Lung (tissue), 12 donors: ENCODE measurements around the gene SEMG1. TPM values are rescaled to one million over a fixed set of nuclear protein-coding genes. Genes with fewer than 3 reads are reported as not detected.
A peak's percentile ranks its signal among the peaks of the same experiment; 100 is the strongest.

Experiments
- ATAC-seq: fragments of 200-7000 bp; cut with Tn5 transposase; one replicate; pipeline ENCODE4 v1.9.1; 2020; ENCODE audit warnings: moderate number of reproducible peaks; ENCODE audit not compliant: insufficient read depth, low FRiP score
- DNase-seq, 3 donors: peaks; one replicate each; pipeline ENCODE4 v3.0.0-alpha.2; 2013 to 2017
- H3K27ac ChIP-seq, 2 donors: one replicate each; pipeline ENCODE4 v1.5.1; 2013; ENCODE audit warnings: mild to moderate bottlenecking in 2 of 2, moderate library complexity in 2 of 2, control low read depth in 1 of 2, inconsistent platforms in 1 of 2, low read depth in 1 of 2, low read length in 1 of 2
- H3K27me3 ChIP-seq, 3 donors: one replicate each; pipeline ENCODE4 v1.5.1; 2013; ENCODE audit warnings: low read length in 2 of 3; ENCODE audit not compliant: control insufficient read depth in 3 of 3, insufficient read depth in 3 of 3
- H3K36me3 ChIP-seq, 4 donors: one replicate each; pipeline ENCODE4 v1.5.1; 2013; ENCODE audit warnings: low read length in 4 of 4, mild to moderate bottlenecking in 1 of 4, moderate library complexity in 1 of 4; ENCODE audit not compliant: control insufficient read depth in 4 of 4, insufficient read depth in 4 of 4
- H3K4me1 ChIP-seq, 5 donors: one replicate each; pipeline ENCODE4 v1.5.1; 2013; ENCODE audit warnings: low read length in 5 of 5, mild to moderate bottlenecking in 2 of 5, moderate library complexity in 1 of 5; ENCODE audit not compliant: control insufficient read depth in 5 of 5, insufficient read depth in 5 of 5
- H3K4me3 ChIP-seq: one replicate; pipeline ENCODE4 v1.5.1; 2013; ENCODE audit warnings: mild to moderate bottlenecking, control low read depth, moderate library complexity
- H3K9ac ChIP-seq, 2 donors: one replicate each; pipeline ENCODE4 v1.5.1; 2013; ENCODE audit warnings: low read length in 2 of 2, control low read depth in 1 of 2; ENCODE audit not compliant: insufficient read depth in 1 of 2
- H3K9me3 ChIP-seq, 4 donors: one replicate each; pipeline ENCODE4 v1.5.1; 2013; ENCODE audit warnings: low read length in 3 of 4, mild to moderate bottlenecking in 1 of 4, moderate library complexity in 1 of 4; ENCODE audit not compliant: control insufficient read depth in 4 of 4, insufficient read depth in 3 of 4
- CTCF ChIP-seq: IDR thresholded peaks from 2 replicates; pipeline ENCODE4 v1.5.1; 2012; ENCODE audit warnings: mild to moderate bottlenecking; ENCODE audit errors: control extremely low read depth, extremely low read depth
- WGBS, 2 donors: extraction: QIAGEN DNeasy Blood & Tissue Kit; methylation state at CpG; one replicate each; pipeline ENCODE4 v1.1.7; 2013; 5-methylcytosine and 5-hydroxymethylcytosine counted together
- polyA plus RNA-seq, 2 donors: library from polyadenylated mRNA; stranded (reverse); fragments of 200-250 nt; gene quantifications; one replicate each; pipeline ENCODE4 v1.2.1, GENCODE V29; 2013
- total RNA-seq, 2 donors: library from RNA; depleted of rRNA in 1 of 2; stranded (reverse); fragments of >200 nt in 1 of 2; gene quantifications; one replicate each; pipeline ENCODE4 v1.2.1, GENCODE V29; 2014 to 2021
- donor health status: control.
- donor health status: control.
- donor health status: Bipolar disorder and iron deficiency.
- donor health status: healthy.
- donor health status: DM: yes; HTN: yes; CAD: no.

SEMG1 gene
- total and polyA plus RNA-seq, 4 donors: 0.14 TPM; not detected in 3

- no peak for DNase-seq
- TF ChIP-seq CTCF: no peak
- Histone ChIP-seq H3K9me3 (peaks cover 0 to 4% (median 2%) of the 10 kb centered on the region in 4 donors), H3K36me3 (no peaks in the 10 kb centered on the region), H3K4me3 (no peak overlapping the region), H3K4me1 (no peaks in the 10 kb centered on the region), H3K27me3 (no peaks in the 10 kb centered on the region), H3K9ac (no peak overlapping the region), H3K27ac (no peak overlapping the region)
- WGBS, 2 donors: 85 to 93% methylated on average over 1 of the region's 1 CpG
- no peak for ATAC-seq
These were observed 41.9 kb upstream of the SEMG1 start for GRCh38 chr20:45164906-45165305.

- no peak overlapping the region for H3K9ac ChIP-seq
- H3K9me3 ChIP-seq: no peaks in the 10 kb centered on the region
- H3K27me3 ChIP-seq: no peaks in the 10 kb centered on the region
- H3K4me3 ChIP-seq: no peak overlapping the region
- ATAC-seq (no peak), DNase-seq (no peak)
- 15 to 21% methylated on average over 1 of the region's 1 CpG for WGBS, 2 donors
- no peak for TF ChIP-seq CTCF
- no peaks in the 10 kb centered on the region for H3K4me1 ChIP-seq
- H3K27ac ChIP-seq: no peak overlapping the region
- H3K36me3 ChIP-seq: no peaks in the 10 kb centered on the region
These were observed 33.3 kb upstream of the SEMG1 start for GRCh38 chr20:45173522-45173921.

- no peaks in the 10 kb centered on the region for H3K36me3 ChIP-seq
- no peak within 1 kb of the TSS for H3K9ac ChIP-seq
- TF ChIP-seq CTCF: no peak
- DNase-seq: no peak
- H3K4me1 ChIP-seq: no peaks in the 10 kb centered on the region
- no peak within 1 kb of the TSS for H3K27ac ChIP-seq
- ATAC-seq: peak; percentile 58
- H3K27me3 ChIP-seq: no peaks in the 10 kb centered on the region
- 58 to 65% methylated on average over 8 of the region's 8 CpGs for WGBS, 2 donors
- H3K4me3 ChIP-seq: no peak within 1 kb of the TSS
- H3K9me3 ChIP-seq: no peaks in the 10 kb centered on the region
These were observed 32.1 kb upstream of the SEMG1 start, which contains the start of gene PI3 for GRCh38 chr20:45174434-45175364. PI3 (plus strand) TSS chr20:45174902; CDS start chr20:45174923, 21 bp downstream.
